ENCODE data around the gene LONP2.

Gene LONP2

DNA sequence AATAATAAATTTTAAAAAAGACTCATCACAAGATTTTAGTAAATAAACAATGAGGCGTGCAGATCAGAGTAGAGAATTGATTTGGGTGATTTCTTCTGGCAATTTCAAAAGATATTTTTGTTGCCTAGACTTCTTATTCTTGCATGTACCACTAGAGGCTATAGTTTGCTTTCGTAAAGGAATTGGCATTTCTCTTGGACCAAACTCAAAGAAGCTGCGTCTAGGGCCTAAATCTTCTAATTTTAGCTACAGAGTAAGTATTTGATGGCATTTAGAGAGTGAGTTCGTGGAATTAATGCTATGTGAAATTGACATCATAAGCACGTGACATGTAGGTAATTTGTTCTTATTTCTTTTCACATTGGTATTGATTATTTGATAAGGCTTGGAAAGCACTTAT lies 27.6 kb downstream of the LONP2 start:
- H2AK5ac ChIP-seq (ENCODE audit: low read length, severe bottlenecking): no peak overlapping the region
- H2BK15ac ChIP-seq (ENCODE audit: low read depth, poor library complexity, severe bottlenecking): no peak overlapping the region
- H3K18ac ChIP-seq (ENCODE audit: low read depth in 1 of 2, low read length in 2 of 2): no peak overlapping the region
- H4K91ac ChIP-seq (ENCODE audit: low read length): no peak overlapping the region
- no peak overlapping the region for H2BK12ac ChIP-seq (ENCODE audit: low read length in 2 of 2)
- WGBS: over 99% methylated on average over 4 of the region's 5 CpGs
- H3K14ac ChIP-seq (ENCODE audit: low read length in 2 of 2): no peak overlapping the region
- H3K79me1 ChIP-seq (replicated peaks; ENCODE audit: low read length, poor library complexity, severe bottlenecking): peaks cover 19% of the 10 kb centered on the region
- peaks cover 2 to 61% of the 10 kb centered on the region in 2 experiments for H3K36me3 ChIP-seq (ENCODE audit: control insufficient read depth in 1 of 2, insufficient read depth in 2 of 2, low read depth in 1 of 2, low read length in 2 of 2)
- H3K27me3 ChIP-seq (ENCODE audit: control insufficient read depth in 1 of 2, insufficient read depth in 1 of 2, low read length in 2 of 2): no peaks in the 10 kb centered on the region
- H2BK5ac ChIP-seq (ENCODE audit: low read depth, low read length, poor library complexity, severe bottlenecking): no peak overlapping the region
- H2BK120ac ChIP-seq (ENCODE audit: low read depth, low read length): no peak overlapping the region
- H3K27ac ChIP-seq (ENCODE audit: low read length, poor library complexity, severe bottlenecking): no peak overlapping the region
- no peak overlapping the region for H2AFZ ChIP-seq (ENCODE audit: low read depth, low read length)
- H3K9ac ChIP-seq (ENCODE audit: low read length): no peak overlapping the region
- DNase-seq: no peak
- H3K4ac ChIP-seq (ENCODE audit: low read depth in 1 of 2, low read length in 2 of 2): no peak overlapping the region
- no peak overlapping the region for H3K4me3 ChIP-seq (ENCODE audit: insufficient read depth in 1 of 2, low read depth in 1 of 2, low read length in 2 of 2)
- no peak overlapping the region for H3K4me2 ChIP-seq (ENCODE audit: low read length, poor library complexity, severe bottlenecking)
- H4K8ac ChIP-seq (ENCODE audit: low read length): no peak overlapping the region
- no peaks in the 10 kb centered on the region for H3K4me1 ChIP-seq (ENCODE audit: control insufficient read depth, insufficient read depth, low read depth, low read length)
- no peaks in the 10 kb centered on the region for H3K9me3 ChIP-seq (ENCODE audit: control insufficient read depth, low read length)
- no peak overlapping the region for H3K23ac ChIP-seq (ENCODE audit: low read length in 2 of 2)

DNA sequence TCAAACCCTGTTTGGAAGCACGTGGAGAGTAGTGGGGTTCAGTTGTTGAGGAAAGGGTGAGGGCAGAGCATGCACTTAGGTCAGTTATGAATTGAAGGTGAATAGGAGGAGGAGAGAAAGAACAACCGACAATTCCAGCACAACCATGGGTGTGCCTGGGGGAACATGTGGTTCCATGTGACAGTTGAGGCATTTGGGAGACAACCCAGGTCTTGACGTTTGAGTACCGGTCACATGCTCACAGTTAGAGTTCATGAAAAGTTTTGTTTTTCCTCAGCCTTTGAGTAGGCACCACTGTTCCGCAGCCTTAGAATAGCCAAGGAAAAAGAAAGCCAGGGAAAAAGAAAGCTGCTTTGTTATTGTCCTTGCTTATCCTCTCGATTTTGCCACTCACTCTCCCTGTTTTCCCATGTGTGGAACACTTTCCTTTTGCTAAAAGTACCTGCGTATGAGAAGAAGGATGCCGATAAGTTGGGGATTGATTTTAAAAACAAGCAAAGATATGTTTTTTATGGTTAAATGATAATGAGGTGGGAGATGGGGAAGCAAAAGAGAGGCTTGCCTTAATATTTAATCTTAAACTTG lies 28.8 kb downstream of the LONP2 start:
- Histone ChIP-seq H3K4me3 (ENCODE audit: insufficient read depth in 1 of 2, low read depth in 1 of 2, low read length in 2 of 2) (no peak overlapping the region), H3K27ac (ENCODE audit: low read length, poor library complexity, severe bottlenecking) (no peak overlapping the region), H2BK120ac (ENCODE audit: low read depth, low read length) (no peak overlapping the region), H3K4me2 (ENCODE audit: low read length, poor library complexity, severe bottlenecking) (no peak overlapping the region), H2BK5ac (ENCODE audit: low read depth, low read length, poor library complexity, severe bottlenecking) (no peak overlapping the region), H2AFZ (ENCODE audit: low read depth, low read length) (no peak overlapping the region), H3K23ac (ENCODE audit: low read length in 2 of 2) (no peak overlapping the region), H3K79me1 (replicated peaks; ENCODE audit: low read length, poor library complexity, severe bottlenecking) (peaks cover 21% of the 10 kb centered on the region), H3K36me3 (ENCODE audit: control insufficient read depth in 1 of 2, insufficient read depth in 2 of 2, low read depth in 1 of 2, low read length in 2 of 2) (peaks cover 2 to 66% of the 10 kb centered on the region in 2 experiments), H3K18ac (ENCODE audit: low read depth in 1 of 2, low read length in 2 of 2) (no peak overlapping the region), H3K9ac (ENCODE audit: low read length) (no peak overlapping the region), H2BK12ac (ENCODE audit: low read length in 2 of 2) (no peak overlapping the region), H3K9me3 (ENCODE audit: control insufficient read depth, low read length) (no peaks in the 10 kb centered on the region), H4K8ac (ENCODE audit: low read length) (no peak overlapping the region), H3K14ac (ENCODE audit: low read length in 2 of 2) (no peak overlapping the region), H4K91ac (ENCODE audit: low read length) (no peak overlapping the region), H3K27me3 (ENCODE audit: control insufficient read depth in 1 of 2, insufficient read depth in 1 of 2, low read length in 2 of 2) (no peaks in the 10 kb centered on the region), H2AK5ac (ENCODE audit: low read length, severe bottlenecking) (no peak overlapping the region), H3K4ac (ENCODE audit: low read depth in 1 of 2, low read length in 2 of 2) (no peak overlapping the region), H3K4me1 (ENCODE audit: control insufficient read depth, insufficient read depth, low read depth, low read length) (no peaks in the 10 kb centered on the region), H2BK15ac (ENCODE audit: low read depth, poor library complexity, severe bottlenecking) (no peak overlapping the region)
- WGBS: 96% methylated on average over 7 of the region's 8 CpGs
- DNase-seq: no peak

DNA sequence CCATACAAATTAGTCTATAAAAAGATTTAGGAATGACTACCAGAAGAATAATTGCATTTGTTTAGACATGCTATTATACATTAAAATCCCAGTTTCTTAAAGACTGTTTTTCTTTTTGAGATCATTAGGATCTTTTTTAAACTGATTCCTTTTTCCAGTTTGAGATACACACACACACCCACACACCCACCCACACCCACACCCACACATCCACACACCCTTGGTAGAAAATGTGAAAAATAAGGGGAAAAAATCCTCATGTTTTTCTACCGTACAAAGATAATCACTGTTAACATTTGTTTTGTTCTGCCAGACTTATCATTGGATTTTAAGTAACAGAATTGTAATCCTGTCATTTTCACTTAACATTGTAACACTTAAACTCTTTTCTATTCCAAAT lies 30.4 kb downstream of the LONP2 start:
- Histone ChIP-seq H2BK5ac (ENCODE audit: low read depth, low read length, poor library complexity, severe bottlenecking) (no peak overlapping the region), H2AFZ (ENCODE audit: low read depth, low read length) (no peak overlapping the region), H3K4me1 (ENCODE audit: control insufficient read depth, insufficient read depth, low read depth, low read length) (no peaks in the 10 kb centered on the region), H3K4ac (ENCODE audit: low read depth in 1 of 2, low read length in 2 of 2) (no peak overlapping the region), H2BK15ac (ENCODE audit: low read depth, poor library complexity, severe bottlenecking) (no peak overlapping the region), H3K4me3 (ENCODE audit: insufficient read depth in 1 of 2, low read depth in 1 of 2, low read length in 2 of 2) (no peak overlapping the region), H3K14ac (ENCODE audit: low read length in 2 of 2) (no peak overlapping the region), H3K9me3 (ENCODE audit: control insufficient read depth, low read length) (no peaks in the 10 kb centered on the region), H3K18ac (ENCODE audit: low read depth in 1 of 2, low read length in 2 of 2) (no peak overlapping the region), H4K8ac (ENCODE audit: low read length) (no peak overlapping the region), H3K36me3 (ENCODE audit: control insufficient read depth in 1 of 2, insufficient read depth in 2 of 2, low read depth in 1 of 2, low read length in 2 of 2) (peaks cover 2 to 72% of the 10 kb centered on the region in 2 experiments), H4K91ac (ENCODE audit: low read length) (no peak overlapping the region), H3K27ac (ENCODE audit: low read length, poor library complexity, severe bottlenecking) (no peak overlapping the region), H3K9ac (ENCODE audit: low read length) (no peak overlapping the region), H3K79me1 (replicated peaks; ENCODE audit: low read length, poor library complexity, severe bottlenecking) (peaks cover 27% of the 10 kb centered on the region), H3K23ac (ENCODE audit: low read length in 2 of 2) (no peak overlapping the region), H3K4me2 (ENCODE audit: low read length, poor library complexity, severe bottlenecking) (no peak overlapping the region), H3K27me3 (ENCODE audit: control insufficient read depth in 1 of 2, insufficient read depth in 1 of 2, low read length in 2 of 2) (no peaks in the 10 kb centered on the region), H2AK5ac (ENCODE audit: low read length, severe bottlenecking) (no peak overlapping the region), H2BK12ac (ENCODE audit: low read length in 2 of 2) (no peak overlapping the region), H2BK120ac (ENCODE audit: low read depth, low read length) (no peak overlapping the region)
- WGBS: no CpG with 5 or more reads among the region's 1 CpG
- no peak for DNase-seq

GRCh38 chr16:48276102-48276501 lies 32.0 kb downstream of the LONP2 start:
- H4K8ac ChIP-seq (ENCODE audit: low read length): no peak overlapping the region
- no peak overlapping the region for H3K4me2 ChIP-seq (ENCODE audit: low read length, poor library complexity, severe bottlenecking)
- H3K4ac ChIP-seq (ENCODE audit: low read depth in 1 of 2, low read length in 2 of 2): no peak overlapping the region
- H2BK12ac ChIP-seq (ENCODE audit: low read length in 2 of 2): no peak overlapping the region
- no peak overlapping the region for H3K18ac ChIP-seq (ENCODE audit: low read depth in 1 of 2, low read length in 2 of 2)
- no peak overlapping the region for H3K27ac ChIP-seq (ENCODE audit: low read length, poor library complexity, severe bottlenecking)
- peak; percentile 26 for DNase-seq
- no peaks in the 10 kb centered on the region for H3K27me3 ChIP-seq (ENCODE audit: control insufficient read depth in 1 of 2, insufficient read depth in 1 of 2, low read length in 2 of 2)
- H3K4me3 ChIP-seq (ENCODE audit: insufficient read depth in 1 of 2, low read depth in 1 of 2, low read length in 2 of 2): no peak overlapping the region
- H2BK5ac ChIP-seq (ENCODE audit: low read depth, low read length, poor library complexity, severe bottlenecking): no peak overlapping the region
- no peak overlapping the region for H3K23ac ChIP-seq (ENCODE audit: low read length in 2 of 2)
- WGBS: 79% methylated on average over 4 of the region's 4 CpGs
- no peak overlapping the region for H3K14ac ChIP-seq (ENCODE audit: low read length in 2 of 2)
- no peaks in the 10 kb centered on the region for H3K9me3 ChIP-seq (ENCODE audit: control insufficient read depth, low read length)
- no peak overlapping the region for H2BK15ac ChIP-seq (ENCODE audit: low read depth, poor library complexity, severe bottlenecking)
- H2AK5ac ChIP-seq (ENCODE audit: low read length, severe bottlenecking): no peak overlapping the region
- no peak overlapping the region for H2BK120ac ChIP-seq (ENCODE audit: low read depth, low read length)
- H2AFZ ChIP-seq (ENCODE audit: low read depth, low read length): no peak overlapping the region
- H3K9ac ChIP-seq (ENCODE audit: low read length): no peak overlapping the region
- H4K91ac ChIP-seq (ENCODE audit: low read length): no peak overlapping the region
- H3K79me1 ChIP-seq (replicated peaks; ENCODE audit: low read length, poor library complexity, severe bottlenecking): peaks cover 25% of the 10 kb centered on the region
- H3K36me3 ChIP-seq (ENCODE audit: control insufficient read depth in 1 of 2, insufficient read depth in 2 of 2, low read depth in 1 of 2, low read length in 2 of 2): peaks cover 0 to 71% of the 10 kb centered on the region in 2 experiments
- H3K4me1 ChIP-seq (ENCODE audit: control insufficient read depth, insufficient read depth, low read depth, low read length): no peaks in the 10 kb centered on the region
